Breast epithelium (tissue), 3 donors: ENCODE data around the gene CSNK2B.

Experiments
- CTCF ChIP-seq, 3 donors: fragments of 450-650 bp; IDR thresholded peaks; one replicate each; pipeline ENCODE4 v1.5.1; 2016 to 2017; ENCODE audit warnings: antibody characterized with exemption in 3 of 3, mild to moderate bottlenecking in 3 of 3, moderate library complexity in 3 of 3
- POLR2A ChIP-seq: fragments of 450-650 bp; IDR thresholded peaks from one replicate; pipeline ENCODE4 v1.6.1; 2016; ENCODE audit warnings: antibody characterized with exemption, mild to moderate bottlenecking, moderate library complexity
- POLR2AphosphoS5 ChIP-seq, 3 donors: sonication (generic); formaldehyde crosslinking; IDR thresholded peaks; one replicate each; pipeline ENCODE4 v1.6.1; 2017; ENCODE audit warnings: antibody characterized with exemption in 3 of 3

- TF ChIP-seq CTCF (IDR thresholded peaks at IDR 0.05) (no peak), POLR2A (no peak), POLR2AphosphoS5 (IDR thresholded peaks at IDR 0.05) (no peak)
Observed at GRCh38 chr6:31693535-31693934, 27.7 kb downstream of the CSNK2B start.
